IMR-90 (cell line): Measurements from ENCODE around the gene ARL10. TPM values are rescaled to one million over a fixed set of nuclear protein-coding genes. Genes with fewer than 3 reads are reported as not detected.
A peak's percentile ranks its signal among the peaks of the same experiment; 100 is the strongest.

Experiments
- ATAC-seq: fragments of 200-7000 bp; cut with Tn5 transposase; 2 replicates; pipeline ENCODE4 v1.9.1; 2020; ENCODE audit warnings: low read depth, mild to moderate bottlenecking, moderate library complexity
- BruUV-seq: library from RNA; stranded (reverse); fragments of 400-500 nt; replicated peaks from 2 replicates; lab custom pipeline; 2021; lab: Mats Ljungman, UMichigan
- CTCF ChIA-PET: fragments of 300-600 bp; formaldehyde crosslinking; extraction: SDS; loops from one replicate; lab custom pipeline; 2021; ENCODE audit warnings: antibody characterized with exemption; lab: Yijun Ruan, JAX
- POLR2A ChIA-PET: fragments of 300-600 bp; sonication (Branson Sonifier 250); formaldehyde crosslinking; loops from one replicate; lab custom pipeline; 2022; ENCODE audit warnings: antibody characterized with exemption; ENCODE audit not compliant: unreplicated experiment; lab: Charles Lee
- DNase-seq: peaks from one replicate; pipeline ENCODE4 v3.0.0; 2013
- H2AFZ ChIP-seq: replicated peaks from 2 replicates; pipeline ENCODE3; 2013; ENCODE audit warnings: low read length, mild to moderate bottlenecking; ENCODE audit not compliant: poor library complexity
- H2AK5ac ChIP-seq: 2 replicates; pipeline ENCODE4 v1.6.1; 2013; ENCODE audit warnings: low read depth, low read length, inconsistent platforms
- H2AK9ac ChIP-seq: replicated peaks from 2 replicates; pipeline ENCODE3; 2013; ENCODE audit warnings: mild to moderate bottlenecking, low read depth, low read length, moderate library complexity; ENCODE audit not compliant: poor library complexity
- H2BK120ac ChIP-seq: 2 replicates; pipeline ENCODE4 v1.6.1; 2013; ENCODE audit warnings: low read depth, low read length, inconsistent platforms
- H2BK15ac ChIP-seq: 3 replicates; pipeline ENCODE4 v1.6.1; 2013; ENCODE audit warnings: low read depth, low read length, inconsistent platforms
- H2BK20ac ChIP-seq: 2 replicates; pipeline ENCODE4 v1.6.1; 2013; ENCODE audit warnings: low read depth, mild to moderate bottlenecking, inconsistent platforms, low read length, moderate library complexity
- H2BK5ac ChIP-seq: 2 replicates; pipeline ENCODE4 v1.6.1; 2013; ENCODE audit warnings: mild to moderate bottlenecking, low read depth, low read length, inconsistent platforms; ENCODE audit not compliant: poor library complexity, severe bottlenecking
- H3K14ac ChIP-seq: replicated peaks from 2 replicates; pipeline ENCODE4 v1.6.1; 2013; ENCODE audit warnings: low read depth, low read length, inconsistent platforms
- H3K18ac ChIP-seq: 2 replicates; pipeline ENCODE4 v1.6.1; 2013; ENCODE audit warnings: low read depth, low read length, control low read depth
- H3K23ac ChIP-seq: 2 replicates; pipeline ENCODE4 v1.6.1; 2013; ENCODE audit warnings: low read depth, low read length, inconsistent platforms
- H3K27ac ChIP-seq: 2 replicates; pipeline ENCODE4 v1.5.1; 2013; ENCODE audit warnings: mild to moderate bottlenecking, control low read depth, low read length; ENCODE audit not compliant: insufficient read depth
- H3K27me3 ChIP-seq: 2 replicates; pipeline ENCODE4 v1.6.1; 2013; ENCODE audit warnings: low read length; ENCODE audit not compliant: control insufficient read depth, insufficient read depth
- H3K36me3 ChIP-seq: 2 replicates; pipeline ENCODE4 v1.6.1; 2013; ENCODE audit warnings: low read length, mixed read lengths; ENCODE audit not compliant: control insufficient read depth, insufficient read depth
- H3K4ac ChIP-seq: 2 replicates; pipeline ENCODE4 v1.6.1; 2013; ENCODE audit warnings: low read depth, low read length, inconsistent platforms
- H3K4me1 ChIP-seq: 2 replicates; pipeline ENCODE4 v1.6.1; 2013; ENCODE audit warnings: low read length, mixed read lengths; ENCODE audit not compliant: control insufficient read depth, insufficient read depth
- H3K4me2 ChIP-seq: 2 replicates; pipeline ENCODE4 v1.6.1; 2013; ENCODE audit warnings: low read depth, mild to moderate bottlenecking, control low read depth, low read length, moderate library complexity
- H3K4me3 ChIP-seq: 2 replicates; pipeline ENCODE4 v1.5.1; 2013; ENCODE audit warnings: low read depth, mild to moderate bottlenecking, control low read depth, low read length, moderate library complexity; ENCODE audit not compliant: insufficient read depth
- H3K56ac ChIP-seq: 2 replicates; pipeline ENCODE4 v1.6.1; 2013; ENCODE audit warnings: low read length, inconsistent platforms; ENCODE audit not compliant: insufficient read depth; ENCODE audit errors: extremely low read depth
- H3K79me1 ChIP-seq, 2 experiments: 2 replicates each; pipeline ENCODE4 v1.6.1; 2013; ENCODE audit warnings: low read length in 2 of 2, inconsistent platforms in 1 of 2, low read depth in 1 of 2
- H3K9ac ChIP-seq: 2 replicates; pipeline ENCODE4 v1.6.1; 2013; ENCODE audit warnings: low read depth, low read length, control low read depth
- H3K9me1 ChIP-seq: 2 replicates; pipeline ENCODE4 v1.6.1; 2013; ENCODE audit warnings: low read length, inconsistent platforms; ENCODE audit not compliant: insufficient read depth
- H3K9me3 ChIP-seq: 2 replicates; pipeline ENCODE4 v1.6.1; 2013; ENCODE audit warnings: low read length; ENCODE audit not compliant: control insufficient read depth, insufficient read depth
- H4K20me1 ChIP-seq: 2 replicates; pipeline ENCODE4 v1.6.1; 2013; ENCODE audit warnings: low read length, inconsistent platforms; ENCODE audit not compliant: insufficient read depth
- H4K5ac ChIP-seq: 2 replicates; pipeline ENCODE4 v1.6.1; 2013; ENCODE audit warnings: mild to moderate bottlenecking, low read depth, low read length, control low read depth
- H4K8ac ChIP-seq, 2 experiments: 2 replicates each; pipeline ENCODE4 v1.6.1; 2013; ENCODE audit warnings: low read depth in 2 of 2, low read length in 2 of 2, control low read depth in 1 of 2, inconsistent platforms in 1 of 2
- H4K91ac ChIP-seq: 2 replicates; pipeline ENCODE4 v1.6.1; 2013; ENCODE audit warnings: low read depth, low read length, inconsistent platforms; ENCODE audit not compliant: insufficient read depth
- BHLHE40 ChIP-seq: fragments of 150-350 bp; IDR thresholded peaks from 2 replicates; pipeline ENCODE4 v1.6.1; 2016; ENCODE audit warnings: mild to moderate bottlenecking, low read depth, low read length
- CEBPB ChIP-seq: IDR thresholded peaks from 2 replicates; pipeline ENCODE4 v1.6.1; 2012; ENCODE audit warnings: low read depth, low read length, improper control_type of control experiment
- CHD1 ChIP-seq: IDR thresholded peaks from 2 replicates; pipeline ENCODE4 v1.6.1; 2012; ENCODE audit warnings: low read depth, low read length, improper control_type of control experiment
- FOS ChIP-seq: fragments of 150-350 bp; IDR thresholded peaks from 2 replicates; pipeline ENCODE4 v1.6.1; 2016; ENCODE audit warnings: low read depth, low read length
- MAFK ChIP-seq: IDR thresholded peaks from 2 replicates; pipeline ENCODE4 v1.6.1; 2012; ENCODE audit warnings: low read depth, low read length, improper control_type of control experiment
- MAZ ChIP-seq: IDR thresholded peaks from 2 replicates; pipeline ENCODE4 v1.6.1; 2012; ENCODE audit warnings: low read depth, mild to moderate bottlenecking, low read length, improper control_type of control experiment, moderate library complexity, borderline replicate concordance
- MXI1 ChIP-seq: IDR thresholded peaks from 2 replicates; pipeline ENCODE4 v1.6.1; 2012; ENCODE audit warnings: low read depth, mild to moderate bottlenecking, low read length, moderate library complexity, borderline replicate concordance
- NFE2L2 ChIP-seq: fragments of 150-350 bp; IDR thresholded peaks from 2 replicates; pipeline ENCODE4 v1.6.1; 2016; ENCODE audit warnings: low read depth, mild to moderate bottlenecking, low read length
- POLR2A ChIP-seq: IDR thresholded peaks from 2 replicates; pipeline ENCODE4 v1.6.1; 2012; ENCODE audit warnings: mild to moderate bottlenecking, low read depth, low read length
- RAD21 ChIP-seq: IDR thresholded peaks from 2 replicates; pipeline ENCODE4 v1.6.1; 2012; ENCODE audit warnings: low read length, improper control_type of control experiment
- RFX5 ChIP-seq: IDR thresholded peaks from 2 replicates; pipeline ENCODE4 v1.8.0; 2012; ENCODE audit warnings: low read depth, mild to moderate bottlenecking, low read length, moderate library complexity
- SMC3 ChIP-seq: fragments of 150-350 bp; IDR thresholded peaks from 2 replicates; pipeline ENCODE4 v1.6.1; 2016; ENCODE audit warnings: low read depth, mild to moderate bottlenecking, antibody characterized with exemption, low read length, moderate library complexity
- WGBS, 2 experiments: methylation state at CpG; one replicate each; pipeline versions ENCODE4 v1.1.5 to v1.1.7; 2013; ENCODE audit warnings: missing lambda C conversion rate in 2 of 2; ENCODE audit not compliant: insufficient read length in 1 of 2; ENCODE audit errors: extremely low coverage in 2 of 2; 5-methylcytosine and 5-hydroxymethylcytosine counted together
- dilution Hi-C: fragments of 300-500 bp; cut with HindIII; formaldehyde crosslinking; loops from one replicate; pipeline ENCODE4 v1.14.3; 2018; ENCODE audit warnings: low sequenced_read_pairs; ENCODE audit not compliant: unreplicated experiment
- in situ Hi-C: fragments of 300-500 bp; cut with MboI; formaldehyde crosslinking; loops from 3 replicates; pipeline ENCODE4 v1.14.3; 2019; ENCODE audit warnings: low sequenced_read_pairs, inconsistent platforms, mixed read lengths
- intact Hi-C: fragments of 100-400 bp; cut with micrococcal nuclease; formaldehyde crosslinking; loops from 2 replicates; pipeline ENCODE4 v1.10.0; 2022
- polyA plus RNA-seq, 3 experiments: library from polyadenylated mRNA; depleted of rRNA; stranded (reverse); fragments of >200 nt; gene quantifications; 2 replicates each; pipeline ENCODE4 v1.2.3, GENCODE V29; 2012; ENCODE audit warnings: low replicate concordance in 1 of 3
- total RNA-seq: library from RNA; depleted of rRNA; stranded (reverse); fragments of >200 nt; gene quantifications from 2 replicates; pipeline ENCODE4 v1.2.3, GENCODE V29; 2012
- TF ChIP-seq, protein P1 (sequence below): fragments of 150-350 bp; IDR thresholded peaks from 2 replicates; pipeline ENCODE4 v1.6.1; 2016; ENCODE audit warnings: low read depth, mild to moderate bottlenecking, low read length, moderate library complexity, borderline replicate concordance
- TF ChIP-seq, protein P2 (sequence below): fragments of 150-350 bp; IDR thresholded peaks from 2 replicates; pipeline ENCODE4 v1.6.1; 2017; ENCODE audit warnings: mild to moderate bottlenecking, antibody characterized with exemption, low read length, low read depth
- TF ChIP-seq, protein P3 (sequence below): conservative IDR thresholded peaks from 2 replicates; pipeline ENCODE4 v1.5.1; 2012; ENCODE audit warnings: mild to moderate bottlenecking, low read depth, low read length, improper control_type of control experiment

The ARL10 gene
- total and polyA plus RNA-seq, 2 of the 4 experiments (the other 2 are of a cell fraction): 3.6 to 6.0 TPM

DNA sequence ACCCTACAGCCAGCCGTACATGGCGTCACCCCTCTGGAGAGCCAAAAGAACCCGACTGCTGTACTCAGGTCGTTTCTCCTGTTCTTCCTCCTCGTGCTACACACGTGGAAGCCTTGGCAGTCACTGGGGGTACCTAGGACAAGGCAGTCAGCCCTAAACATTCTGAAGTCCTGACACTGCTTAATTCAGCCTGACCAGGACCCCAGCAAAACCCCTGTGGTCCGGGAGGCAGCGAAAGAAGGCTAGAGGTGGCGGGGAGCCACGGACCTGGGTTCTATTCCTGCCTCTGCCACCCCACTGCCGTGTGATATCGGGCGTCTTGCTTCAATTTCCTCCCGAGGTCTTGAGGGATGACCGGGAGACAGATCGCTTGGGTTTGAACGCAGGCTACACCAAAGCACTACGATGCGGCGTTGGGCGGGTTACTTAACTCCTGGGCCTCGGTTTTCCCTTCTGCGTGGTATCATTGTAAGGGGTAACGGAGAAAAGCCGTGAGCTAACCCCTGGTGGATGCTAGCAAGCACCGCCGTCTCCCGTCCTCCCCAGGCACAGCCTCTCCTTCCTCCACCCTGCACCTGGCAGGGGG, 429 bp upstream of the ARL10 start:
- H4K91ac ChIP-seq: peak overlapping the region; percentile 76; the same call in 1 of the 2 replicates
- WGBS, 2 experiments: 52% methylated on average over 8 of the region's 28 CpGs; no CpG with 5 or more reads in 1 of the 2 experiments
- peak overlapping the region; percentile 27 for H2AK5ac ChIP-seq
- peak overlapping the region; percentile 86 for H2AK9ac ChIP-seq
- POLR2A ChIA-PET: no interaction called here
- H4K20me1 ChIP-seq: peaks cover under 1% of the 10 kb centered on the region; the same call in 1 of the 2 replicates
- H3K56ac ChIP-seq: no peak overlapping the region
- H2BK15ac ChIP-seq: peak overlapping the region; percentile 60; the same call in 1 of the 3 replicates
- H3K9ac ChIP-seq: peak overlapping the region; percentile 68
- H4K8ac ChIP-seq: peak overlapping the region; percentile 95 to 100
- CTCF ChIA-PET: interaction anchor here (0.6 kb wide), 1 partner anchor 71 kb away, joined by 6 read pairs; no protein-coding TSS in a partner anchor
- peak overlapping the region; percentile 96 for H4K5ac ChIP-seq
- peak overlapping the region; percentile 58 for H3K4me3 ChIP-seq
- intact Hi-C loops: loop anchor here (5.0 kb wide), 2 partner anchors 213 to 638 kb away; no protein-coding TSS in a partner anchor
- peaks cover 15 to 23% of the 10 kb centered on the region in 2 experiments for H3K79me1 ChIP-seq
- H3K36me3 ChIP-seq: peaks cover 11% of the 10 kb centered on the region
- H2AFZ ChIP-seq: peak overlapping the region; percentile 95
- no peaks in the 10 kb centered on the region for H3K9me3 ChIP-seq
- dilution Hi-C loops: no loop called here
- no peak for ATAC-seq
- peak overlapping the region; percentile 90 for H3K4ac ChIP-seq
- peak overlapping the region; percentile 5 for H3K18ac ChIP-seq
- peak overlapping the region; percentile 36 for H3K27ac ChIP-seq
- DNase-seq: no peak
- peak overlapping the region; percentile 87 for H3K4me2 ChIP-seq
- peak overlapping the region; percentile 45; the same call in 1 of the 2 replicates for H3K23ac ChIP-seq
- BruUV-seq: no TSS peak
- H3K9me1 ChIP-seq: peaks cover 4% of the 10 kb centered on the region
- H2BK5ac ChIP-seq: peak overlapping the region; percentile 31
- no peaks in the 10 kb centered on the region for H3K27me3 ChIP-seq
- H3K14ac ChIP-seq: peak overlapping the region; percentile 81
- H2BK120ac ChIP-seq: peak overlapping the region; percentile 25
- peaks cover 7% of the 10 kb centered on the region for H3K4me1 ChIP-seq
- in situ Hi-C loops: no loop called here
- peak overlapping the region; percentile 47; the same call in 1 of the 2 replicates for H2BK20ac ChIP-seq
- TF ChIP-seq, protein P1, sequence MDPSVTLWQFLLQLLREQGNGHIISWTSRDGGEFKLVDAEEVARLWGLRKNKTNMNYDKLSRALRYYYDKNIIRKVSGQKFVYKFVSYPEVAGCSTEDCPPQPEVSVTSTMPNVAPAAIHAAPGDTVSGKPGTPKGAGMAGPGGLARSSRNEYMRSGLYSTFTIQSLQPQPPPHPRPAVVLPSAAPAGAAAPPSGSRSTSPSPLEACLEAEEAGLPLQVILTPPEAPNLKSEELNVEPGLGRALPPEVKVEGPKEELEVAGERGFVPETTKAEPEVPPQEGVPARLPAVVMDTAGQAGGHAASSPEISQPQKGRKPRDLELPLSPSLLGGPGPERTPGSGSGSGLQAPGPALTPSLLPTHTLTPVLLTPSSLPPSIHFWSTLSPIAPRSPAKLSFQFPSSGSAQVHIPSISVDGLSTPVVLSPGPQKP: no peak
- no peak for TF ChIP-seq MAFK
- TF ChIP-seq MAZ: no peak
- TF ChIP-seq CEBPB: no peak
- no peak for TF ChIP-seq RFX5
- TF ChIP-seq MXI1: no peak
- TF ChIP-seq SMC3: no peak
- TF ChIP-seq NFE2L2: no peak
- TF ChIP-seq, protein P2, sequence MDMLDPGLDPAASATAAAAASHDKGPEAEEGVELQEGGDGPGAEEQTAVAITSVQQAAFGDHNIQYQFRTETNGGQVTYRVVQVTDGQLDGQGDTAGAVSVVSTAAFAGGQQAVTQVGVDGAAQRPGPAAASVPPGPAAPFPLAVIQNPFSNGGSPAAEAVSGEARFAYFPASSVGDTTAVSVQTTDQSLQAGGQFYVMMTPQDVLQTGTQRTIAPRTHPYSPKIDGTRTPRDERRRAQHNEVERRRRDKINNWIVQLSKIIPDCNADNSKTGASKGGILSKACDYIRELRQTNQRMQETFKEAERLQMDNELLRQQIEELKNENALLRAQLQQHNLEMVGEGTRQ: no peak
- no peak for TF ChIP-seq BHLHE40
- TF ChIP-seq, protein P3, sequence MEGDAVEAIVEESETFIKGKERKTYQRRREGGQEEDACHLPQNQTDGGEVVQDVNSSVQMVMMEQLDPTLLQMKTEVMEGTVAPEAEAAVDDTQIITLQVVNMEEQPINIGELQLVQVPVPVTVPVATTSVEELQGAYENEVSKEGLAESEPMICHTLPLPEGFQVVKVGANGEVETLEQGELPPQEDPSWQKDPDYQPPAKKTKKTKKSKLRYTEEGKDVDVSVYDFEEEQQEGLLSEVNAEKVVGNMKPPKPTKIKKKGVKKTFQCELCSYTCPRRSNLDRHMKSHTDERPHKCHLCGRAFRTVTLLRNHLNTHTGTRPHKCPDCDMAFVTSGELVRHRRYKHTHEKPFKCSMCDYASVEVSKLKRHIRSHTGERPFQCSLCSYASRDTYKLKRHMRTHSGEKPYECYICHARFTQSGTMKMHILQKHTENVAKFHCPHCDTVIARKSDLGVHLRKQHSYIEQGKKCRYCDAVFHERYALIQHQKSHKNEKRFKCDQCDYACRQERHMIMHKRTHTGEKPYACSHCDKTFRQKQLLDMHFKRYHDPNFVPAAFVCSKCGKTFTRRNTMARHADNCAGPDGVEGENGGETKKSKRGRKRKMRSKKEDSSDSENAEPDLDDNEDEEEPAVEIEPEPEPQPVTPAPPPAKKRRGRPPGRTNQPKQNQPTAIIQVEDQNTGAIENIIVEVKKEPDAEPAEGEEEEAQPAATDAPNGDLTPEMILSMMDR: no peak
- TF ChIP-seq CHD1: no peak
- no peak for TF ChIP-seq RAD21
- TF ChIP-seq POLR2A: no peak
- no peak for TF ChIP-seq FOS
